Measurements from ENCODE around the gene PNMT. TPM values are rescaled to one million over a fixed set of nuclear protein-coding genes. Genes with fewer than 3 reads are reported as not detected.
A peak's percentile ranks its signal among the peaks of the same experiment; 100 is the strongest.

PNMT gene
- total and polyA plus RNA-seq, 8 donors: 0.45 to 16.6 (median 7.1) TPM; not detected in 2

- no peak for TF ChIP-seq POLR2AphosphoS5 (IDR thresholded peaks at IDR 0.05)
- no peak for TF ChIP-seq CTCF (IDR thresholded peaks at IDR 0.05)
- TF ChIP-seq POLR2A (IDR thresholded peaks at IDR 0.05): no peak
- TF ChIP-seq EP300 (IDR thresholded peaks at IDR 0.05): no peak
- H3K27ac ChIP-seq: peak overlapping the region in 3 of 5 donors; percentile 33 to 82 (median 65)
- WGBS, 5 donors: 10 to 41% (median 18%) methylated on average over 6 of the region's 6 CpGs
- no peak overlapping the region for H3K4me3 ChIP-seq
- peaks cover 13 to 53% (median 45%) of the 10 kb centered on the region in 4 donors for H3K4me1 ChIP-seq
- no peaks in the 10 kb centered on the region for H3K36me3 ChIP-seq
- peak in 1 of 2 donors; percentile 69 for DNase-seq
- intact Hi-C loops (cut with DNase I; ENCODE audit: low total_unique reads): no loop called here
- no peaks in the 10 kb centered on the region for H3K9me3 ChIP-seq
- peaks cover 10 to 71% (median 20%) of the 10 kb centered on the region in 3 donors for H3K27me3 ChIP-seq
These were observed 36.9 kb upstream of the PNMT start for GRCh38 chr17:39631403-39631802.

GRCh38 chr17:39632153-39632941 is 35.9 kb upstream of the PNMT start:
- intact Hi-C loops (cut with DNase I; ENCODE audit: low total_unique reads): no loop called here
- TF ChIP-seq EP300 (IDR thresholded peaks at IDR 0.05): no peak
- TF ChIP-seq POLR2AphosphoS5 (IDR thresholded peaks at IDR 0.05): no peak
- TF ChIP-seq CTCF (IDR thresholded peaks at IDR 0.05): no peak
- no peak for TF ChIP-seq POLR2A (IDR thresholded peaks at IDR 0.05)
- Histone ChIP-seq H3K9me3 (no peaks in the 10 kb centered on the region), H3K27me3 (peaks cover 1 to 61% (median 11%) of the 10 kb centered on the region in 3 donors), H3K4me1 (peaks cover 7 to 51% (median 42%) of the 10 kb centered on the region in 4 donors), H3K36me3 (no peaks in the 10 kb centered on the region), H3K27ac (peak overlapping the region in 4 of 5 donors; percentile 9 to 82 (median 49)), H3K4me3 (no peak overlapping the region)
- WGBS, 5 donors: 20 to 38% (median 29%) methylated on average over 10 to 13 of the region's 13 CpGs
- peak; percentile 60 to 79 for DNase-seq

- Histone ChIP-seq H3K4me3 (no peak overlapping the region), H3K27ac (peak overlapping the region in 2 of 5 donors; percentile 24 to 82), H3K4me1 (peaks cover 15 to 56% (median 47%) of the 10 kb centered on the region in 4 donors), H3K27me3 (peaks cover 0 to 48% (median 0%) of the 10 kb centered on the region in 3 donors), H3K9me3 (no peaks in the 10 kb centered on the region), H3K36me3 (no peaks in the 10 kb centered on the region)
- 66 to 80% (median 78%) methylated on average over 8 of the region's 8 CpGs for WGBS, 5 donors
- intact Hi-C loops (cut with DNase I; ENCODE audit: low total_unique reads): no loop called here
- no peak for DNase-seq
- TF ChIP-seq POLR2A (IDR thresholded peaks at IDR 0.05) (no peak), EP300 (IDR thresholded peaks at IDR 0.05) (no peak), CTCF (IDR thresholded peaks at IDR 0.05) (no peak), POLR2AphosphoS5 (IDR thresholded peaks at IDR 0.05) (no peak)
These were observed 34.6 kb upstream of the PNMT start for GRCh38 chr17:39633570-39634183.

- Histone ChIP-seq H3K4me3 (no peak overlapping the region), H3K27me3 (peaks cover 0 to 41% (median 0%) of the 10 kb centered on the region in 3 donors), H3K4me1 (peaks cover 22 to 63% (median 52%) of the 10 kb centered on the region in 4 donors), H3K27ac (no peak overlapping the region), H3K9me3 (no peaks in the 10 kb centered on the region), H3K36me3 (no peaks in the 10 kb centered on the region)
- WGBS, 5 donors: 39 to 50% (median 49%) methylated on average over 2 of the region's 2 CpGs
- intact Hi-C loops (cut with DNase I; ENCODE audit: low total_unique reads): no loop called here
- peak in 1 of 2 donors; percentile 66 for DNase-seq
- peak in 5 of 7 experiments; percentile 36 to 73 (median 71) for TF ChIP-seq CTCF (IDR thresholded peaks at IDR 0.05)
- no peak for TF ChIP-seq EP300 (IDR thresholded peaks at IDR 0.05)
These were observed 33.8 kb upstream of the PNMT start for GRCh38 chr17:39634384-39634871.

Data from stomach (tissue), 9 donors.